ENCODE data around the gene TMCO4. TPM values are rescaled to one million over a fixed set of nuclear protein-coding genes. Genes with fewer than 3 reads are reported as not detected.
"Not testable (repeated sequence)": the region's sequence is repeated elsewhere in the genome, so short reads cannot be mapped to it uniquely, and the experiment has no call there.

The TMCO4 gene
- total and polyA plus RNA-seq, 10 of the 15 experiments (the other 5 are each of a cell fraction or from before 2014, with no cell fraction given) = 2.4 to 20.8 (median 13.0) TPM

GRCh38 chr1:19849307-19849706, 49.6 kb upstream of the TMCO4 start:
- DNase-seq (ENCODE audit: low read depth, low spot score); BruUV-seq (replicated peaks); H4K20me1 ChIP-seq (ENCODE audit: control insufficient read depth, insufficient read depth); H3K4me1 ChIP-seq (ENCODE audit: control insufficient read depth, insufficient read depth, low read length); H3K9me3 ChIP-seq (replicated peaks; ENCODE audit: control insufficient read depth, insufficient read depth, low read length); in situ Hi-C loops (cut with MboI); SMC1A ChIA-PET (ENCODE audit: uncharacterized antibody, unreplicated experiment); ATAC-seq; H3K4me2 ChIP-seq (ENCODE audit: control insufficient read depth, insufficient read depth); H2AFZ ChIP-seq (ENCODE audit: control insufficient read depth, low read depth, low read length); FAIRE-seq; H3K4me3 ChIP-seq; RAD21 ChIA-PET (ENCODE audit: unreplicated experiment); H3K79me2 ChIP-seq (ENCODE audit: control insufficient read depth, insufficient read depth, low read length); H3K27me3 ChIP-seq (replicated peaks in 1 of 2; ENCODE audit: control insufficient read depth in 2 of 2, insufficient read depth in 2 of 2, low read length in 1 of 2); H3K27ac ChIP-seq (ENCODE audit: control insufficient read depth, insufficient read depth); intact Hi-C loops (cut with micrococcal nuclease; ENCODE audit: unreplicated experiment); H3K9ac ChIP-seq (ENCODE audit: control insufficient read depth, insufficient read depth, low read length); H3K36me3 ChIP-seq (ENCODE audit: control insufficient read depth in 2 of 2, insufficient read depth in 2 of 2, low read length in 1 of 2): not testable (repeated sequence)
- CTCF ChIA-PET = interaction anchor here (1.0 to 1.6 kb wide), 2 partner anchors 10 to 33 kb away, joined by 4 to 7 read pairs; partner anchors contain the start of gene OTUD3
- POLR2A ChIA-PET = interaction anchor here (0.6 kb wide), 1 partner anchor 797 kb away, joined by 4 read pairs; no protein-coding TSS in a partner anchor
- 38% methylated on average over 3 of the region's 3 CpGs for WGBS (ENCODE audit: insufficient coverage, insufficient replicate concordance, low lambda C conversion rate, missing lambda C conversion rate)

- intact Hi-C loops (cut with micrococcal nuclease; ENCODE audit: unreplicated experiment); RAD21 ChIA-PET (ENCODE audit: unreplicated experiment); CTCF ChIA-PET: not testable (repeated sequence)
These were observed 47.6 kb upstream of the TMCO4 start for GRCh38 chr1:19847334-19847733.

More at GRCh38 chr1:19847334-19847733, 47.6 kb upstream of the TMCO4 start:
- H3K27ac ChIP-seq (ENCODE audit: control insufficient read depth, insufficient read depth); H4K20me1 ChIP-seq (ENCODE audit: control insufficient read depth, insufficient read depth); H3K27me3 ChIP-seq (replicated peaks in 1 of 2; ENCODE audit: control insufficient read depth in 2 of 2, insufficient read depth in 2 of 2, low read length in 1 of 2); DNase-seq (ENCODE audit: low read depth, low spot score); FAIRE-seq; SMC1A ChIA-PET (ENCODE audit: uncharacterized antibody, unreplicated experiment); H3K4me2 ChIP-seq (ENCODE audit: control insufficient read depth, insufficient read depth); POLR2A ChIA-PET; H3K79me2 ChIP-seq (ENCODE audit: control insufficient read depth, insufficient read depth, low read length); H3K9ac ChIP-seq (ENCODE audit: control insufficient read depth, insufficient read depth, low read length); BruUV-seq (replicated peaks); ATAC-seq; H3K4me3 ChIP-seq; H2AFZ ChIP-seq (ENCODE audit: control insufficient read depth, low read depth, low read length); H3K9me3 ChIP-seq (replicated peaks; ENCODE audit: control insufficient read depth, insufficient read depth, low read length); in situ Hi-C loops (cut with MboI); H3K4me1 ChIP-seq (ENCODE audit: control insufficient read depth, insufficient read depth, low read length); H3K36me3 ChIP-seq (ENCODE audit: control insufficient read depth in 2 of 2, insufficient read depth in 2 of 2, low read length in 1 of 2): not testable (repeated sequence)
- WGBS (ENCODE audit: insufficient coverage, insufficient replicate concordance, low lambda C conversion rate, missing lambda C conversion rate) = 33% methylated on average over 9 of the region's 9 CpGs
